GM12878 (cell line): ENCODE results near the gene BLCAP. TPM values are rescaled to one million over a fixed set of nuclear protein-coding genes. Genes with fewer than 3 reads are reported as not detected.
A peak's percentile ranks its signal among the peaks of the same experiment; 100 is the strongest.

Source experiments
- ATAC-seq: fragments of 200-7000 bp; cut with Tn5 transposase; 3 replicates; pipeline ENCODE4 v1.9.1; 2020; ENCODE audit warnings: mild to moderate bottlenecking, moderate library complexity
- BruUV-seq: library from RNA; stranded (reverse); fragments of 400-500 nt; replicated peaks from 2 replicates; lab custom pipeline; 2021; lab: Mats Ljungman, UMichigan
- CTCF ChIA-PET: fragments of 300-600 bp; sonication (Branson Sonifier 250); formaldehyde crosslinking; extraction: SDS; loops from one replicate; lab custom pipeline; 2021; ENCODE audit warnings: inconsistent platforms; lab: Yijun Ruan, JAX
- POLR2A ChIA-PET: fragments of 350-600 bp; formaldehyde crosslinking; extraction: SDS; loops from one replicate; lab custom pipeline; 2021; ENCODE audit warnings: inconsistent platforms; lab: Charles Lee
- RAD21 ChIA-PET: fragments of 300-600 bp; sonication (Branson Sonifier 250); formaldehyde crosslinking; loops from one replicate; lab custom pipeline; 2023; ENCODE audit warnings: antibody characterized with exemption; ENCODE audit not compliant: unreplicated experiment; lab: Charles Lee
- SMC1A ChIA-PET: fragments of 300-600 bp; sonication (Branson Sonifier 250); formaldehyde crosslinking; loops from one replicate; lab custom pipeline; 2023; ENCODE audit not compliant: unreplicated experiment, uncharacterized antibody; lab: Charles Lee
- DNase-seq: peaks from one replicate; pipeline ENCODE4 v3.0.0-alpha.2; 2011; ENCODE audit warnings: low read depth, low spot score
- FAIRE-seq: peaks from 3 replicates; lab custom pipeline; 2011; peaks lifted over from hg19 to GRCh38; lab: Jason Lieb, UNC
- H2AFZ ChIP-seq: 2 replicates; pipeline ENCODE4 v1.6.0; 2011; ENCODE audit warnings: low read depth, low read length, control low read depth; ENCODE audit not compliant: control insufficient read depth
- H3K27ac ChIP-seq: 2 replicates; pipeline ENCODE4 v1.5.1; 2011; ENCODE audit warnings: control low read depth; ENCODE audit not compliant: control insufficient read depth, insufficient read depth
- H3K27me3 ChIP-seq, 2 experiments: replicated peaks in 1 of 2; 2 replicates each; pipeline versions ENCODE4 v1.6.0 to v1.6.1; 2011; ENCODE audit warnings: low read length in 1 of 2; ENCODE audit not compliant: control insufficient read depth in 2 of 2, insufficient read depth in 2 of 2
- H3K36me3 ChIP-seq, 2 experiments: 2 replicates each; pipeline ENCODE4 v1.5.1; 2011; ENCODE audit warnings: low read length in 1 of 2; ENCODE audit not compliant: control insufficient read depth in 2 of 2, insufficient read depth in 2 of 2
- H3K4me1 ChIP-seq: 2 replicates; pipeline ENCODE4 v1.6.1; 2011; ENCODE audit warnings: mild to moderate bottlenecking, low read length, moderate library complexity, mixed read lengths; ENCODE audit not compliant: control insufficient read depth, insufficient read depth
- H3K4me2 ChIP-seq: 2 replicates; pipeline ENCODE4 v1.6.0; 2011; ENCODE audit warnings: control low read depth; ENCODE audit not compliant: control insufficient read depth, insufficient read depth
- H3K4me3 ChIP-seq: fragments of 200-600 bp; sonication (generic); 2 replicates; pipeline ENCODE4 v1.5.1; 2016
- H3K79me2 ChIP-seq: 2 replicates; pipeline ENCODE4 v1.6.0; 2011; ENCODE audit warnings: low read length; ENCODE audit not compliant: control insufficient read depth, insufficient read depth
- H3K9ac ChIP-seq: 2 replicates; pipeline ENCODE4 v1.8.0; 2011; ENCODE audit warnings: low read length, control low read depth, mixed read lengths; ENCODE audit not compliant: control insufficient read depth, insufficient read depth
- H3K9me3 ChIP-seq: replicated peaks from 3 replicates; pipeline ENCODE4 v1.5.1; 2011; ENCODE audit warnings: mild to moderate bottlenecking, low read length; ENCODE audit not compliant: control insufficient read depth, insufficient read depth
- H4K20me1 ChIP-seq: 2 replicates; pipeline ENCODE4 v1.6.0; 2011; ENCODE audit not compliant: control insufficient read depth, insufficient read depth
- BMI1 ChIP-seq: fragments of 450-650 bp; IDR thresholded peaks from 2 replicates; pipeline ENCODE4 v1.6.1; 2016; ENCODE audit warnings: mild to moderate bottlenecking, moderate library complexity, borderline replicate concordance
- CBX5 ChIP-seq: sonication (generic); IDR thresholded peaks from 2 replicates; pipeline ENCODE4 v1.6.1; 2016; ENCODE audit warnings: low read depth, moderate library complexity, mild to moderate bottlenecking, inconsistent platforms
- CHD4 ChIP-seq: fragments of 200-600 bp; sonication (generic); IDR thresholded peaks from 2 replicates; pipeline ENCODE4 v1.6.1; 2016; ENCODE audit warnings: mild to moderate bottlenecking
- FOS ChIP-seq: IDR thresholded peaks from 3 replicates; pipeline ENCODE4 v1.6.1; 2011; ENCODE audit warnings: borderline replicate concordance; ENCODE audit not compliant: insufficient read length; ENCODE audit errors: extremely low read depth
- IKZF1 ChIP-seq: fragments of 450-650 bp; conservative IDR thresholded peaks from 2 replicates; pipeline ENCODE4 v1.6.1; 2017; ENCODE audit warnings: antibody characterized with exemption, mild to moderate bottlenecking
- IRF5 ChIP-seq: fragments of 450-650 bp; IDR thresholded peaks from 2 replicates; pipeline ENCODE4 v1.6.1; 2017; ENCODE audit warnings: borderline replicate concordance
- KAT2A ChIP-seq: conservative IDR thresholded peaks from 2 replicates; pipeline ENCODE4 v1.6.1; 2011; ENCODE audit warnings: low read depth, low read length; ENCODE audit not compliant: control insufficient read depth
- MTA2 ChIP-seq: fragments of 450-650 bp; IDR thresholded peaks from 2 replicates; pipeline ENCODE4 v1.6.1; 2016; ENCODE audit warnings: low read depth, mild to moderate bottlenecking, moderate library complexity
- NR2F1 ChIP-seq: fragments of 450-650 bp; conservative IDR thresholded peaks from 2 replicates; pipeline ENCODE4 v1.6.1; 2017; ENCODE audit warnings: mild to moderate bottlenecking
- RAD51 ChIP-seq: fragments of 450-650 bp; IDR thresholded peaks from 2 replicates; pipeline ENCODE4 v1.6.1; 2016; ENCODE audit warnings: moderate library complexity, mild to moderate bottlenecking, inconsistent platforms
- SMAD1 ChIP-seq: fragments of 450-650 bp; IDR thresholded peaks from 2 replicates; pipeline ENCODE4 v1.6.1; 2018; ENCODE audit warnings: mild to moderate bottlenecking, low read depth; ENCODE audit not compliant: partially characterized antibody
- WGBS: methylation state at CpG from one replicate; pipeline ENCODE4 v1.1.6; 2016; ENCODE audit warnings: low lambda C conversion rate; ENCODE audit not compliant: insufficient replicate concordance, insufficient coverage; ENCODE audit errors: missing lambda C conversion rate; 5-methylcytosine and 5-hydroxymethylcytosine counted together
- in situ Hi-C: fragments of 300-500 bp; cut with MboI; formaldehyde crosslinking; loops from 9 replicates; pipeline ENCODE4 v1.14.3; 2018; ENCODE audit warnings: mixed read lengths
- intact Hi-C: fragments of 100-400 bp; cut with micrococcal nuclease; formaldehyde crosslinking; loops from one replicate; pipeline ENCODE4 v1.14.2; 2022; ENCODE audit not compliant: unreplicated experiment
- polyA plus RNA-seq, 11 experiments: library from polyadenylated mRNA; depleted of rRNA in 4 of 11; unstranded in 6 of 11; stranded (reverse) in 5 of 11; fragments of >200 nt; fragmentation: Nextera tagmentation in 4 of 11; fragmentation: Illumina TruSeq in 1 of 11; extraction: Ambion mirVana in 4 of 11; extraction: Trizol in 1 of 11; gene quantifications; 1 replicate in 1 of 11; 2 replicates in 10 of 11; pipeline versions ENCODE4 v1.2.1 to v1.2.3, GENCODE V29; 2011 to 2016; ENCODE audit warnings: inconsistent platforms in 2 of 11, missing spikeins in 2 of 11, low read depth in 1 of 11
- total RNA-seq, 4 experiments: library from RNA; depleted of rRNA in 3 of 4; stranded (reverse); fragments of >200 nt in 3 of 4; fragmentation: Illumina TruSeq in 1 of 4; extraction: Trizol in 1 of 4; gene quantifications; 2 replicates each; pipeline versions ENCODE4 v1.2.1 to v1.2.3, GENCODE V29; 2013 to 2021
- TF ChIP-seq, protein P1 (sequence below): fragments of 450-650 bp; IDR thresholded peaks from 2 replicates; pipeline ENCODE4 v1.6.1; 2016; ENCODE audit warnings: mild to moderate bottlenecking
- TF ChIP-seq, protein P2 (sequence below): fragments of 450-650 bp; formaldehyde crosslinking; IDR thresholded peaks from 2 replicates; pipeline ENCODE4 v1.4.0; 2022; ENCODE audit warnings: mild to moderate bottlenecking, moderate library complexity

The BLCAP gene
- total and polyA plus RNA-seq, 10 of the 15 experiments (the other 5 are each of a cell fraction or from before 2014, with no cell fraction given): 24.6 to 62.3 (median 47.3) TPM

DNA sequence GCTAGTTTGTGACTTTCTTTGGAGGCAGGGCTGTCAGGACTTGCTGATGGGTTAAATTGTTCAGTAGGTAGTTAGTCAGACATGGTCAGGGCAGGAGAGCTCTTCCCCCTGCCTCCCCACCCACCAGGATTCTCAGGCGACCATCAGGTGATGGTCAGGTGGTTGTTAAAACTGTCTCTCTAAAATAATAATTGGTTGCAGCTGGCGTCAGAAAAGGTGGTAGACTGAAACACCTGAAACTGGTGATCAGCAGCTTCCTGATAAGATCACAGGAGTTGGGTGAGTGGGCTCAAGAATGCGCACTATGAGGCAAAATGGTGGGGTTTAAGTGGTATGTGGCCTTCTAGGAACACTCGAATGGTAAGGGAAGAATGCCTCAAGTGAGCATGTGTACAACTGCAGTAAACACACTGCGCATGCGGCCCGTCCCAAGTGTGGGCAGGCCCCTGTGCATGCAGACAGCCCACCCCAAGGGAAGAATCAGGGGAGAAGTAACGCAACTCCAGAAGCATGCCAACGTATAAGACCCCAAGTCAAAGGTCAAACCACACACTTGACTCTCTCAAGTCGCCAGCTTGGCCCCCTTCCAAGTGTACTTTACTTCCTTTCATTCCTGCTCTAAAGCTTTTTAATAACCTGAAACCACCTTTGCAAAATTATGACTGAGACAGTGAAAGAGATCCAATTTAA, 7.9 kb upstream of the BLCAP start:
- ChIA-PET POLR2A (interaction anchor here (1.9 kb wide), 1 partner anchor 259 kb away, joined by 4 read pairs; no protein-coding TSS in a partner anchor), RAD21 (interaction anchor here (0.6 to 11.5 kb wide), 14 partner anchors 8 to 586 kb away, joined by 3 to 119 read pairs (median 4); no protein-coding TSS in a partner anchor), CTCF (interaction anchor here (1.0 to 13.5 kb wide), 16 partner anchors 8 to 727 kb away, joined by 3 to 282 read pairs (median 5); partner anchors contain the start of genes MANBAL, MROH8 and RPN2), SMC1A (interaction anchor here (0.7 to 7.2 kb wide), 10 partner anchors 11 to 347 kb away, joined by 3 to 129 read pairs (median 4); no protein-coding TSS in a partner anchor)
- no peak overlapping the region for H3K4me3 ChIP-seq
- H3K36me3 ChIP-seq: no peaks in the 10 kb centered on the region
- DNase-seq (no peak), FAIRE-seq (no peak), ATAC-seq (no peak; the same call in 2 of the 3 replicates)
- intact Hi-C loops: no loop called here
- no peaks in the 10 kb centered on the region for H3K27me3 ChIP-seq
- no peaks in the 10 kb centered on the region; the same call in 2 of the 3 replicates for H3K9me3 ChIP-seq
- H3K4me2 ChIP-seq: no peak overlapping the region
- H3K9ac ChIP-seq: no peak overlapping the region
- no peaks in the 10 kb centered on the region for H4K20me1 ChIP-seq
- in situ Hi-C loops: no loop called here
- no peak overlapping the region for H2AFZ ChIP-seq
- H3K79me2 ChIP-seq: no peaks in the 10 kb centered on the region
- H3K4me1 ChIP-seq: peaks cover 18% of the 10 kb centered on the region
- no peak overlapping the region for H3K27ac ChIP-seq
- 50% methylated on average over 10 of the region's 10 CpGs for WGBS
- no TSS peak for BruUV-seq
- peak; percentile 80 for TF ChIP-seq NR2F1
- no peak for TF ChIP-seq KAT2A
- TF ChIP-seq IKZF1: peak; percentile 20; the same call in 1 of the 2 replicates
- peak; percentile 46; the same call in 1 of the 2 replicates for TF ChIP-seq MTA2
- no peak for TF ChIP-seq CHD4
- no peak for TF ChIP-seq CBX5
- no peak for TF ChIP-seq SMAD1
- TF ChIP-seq, protein P1, sequence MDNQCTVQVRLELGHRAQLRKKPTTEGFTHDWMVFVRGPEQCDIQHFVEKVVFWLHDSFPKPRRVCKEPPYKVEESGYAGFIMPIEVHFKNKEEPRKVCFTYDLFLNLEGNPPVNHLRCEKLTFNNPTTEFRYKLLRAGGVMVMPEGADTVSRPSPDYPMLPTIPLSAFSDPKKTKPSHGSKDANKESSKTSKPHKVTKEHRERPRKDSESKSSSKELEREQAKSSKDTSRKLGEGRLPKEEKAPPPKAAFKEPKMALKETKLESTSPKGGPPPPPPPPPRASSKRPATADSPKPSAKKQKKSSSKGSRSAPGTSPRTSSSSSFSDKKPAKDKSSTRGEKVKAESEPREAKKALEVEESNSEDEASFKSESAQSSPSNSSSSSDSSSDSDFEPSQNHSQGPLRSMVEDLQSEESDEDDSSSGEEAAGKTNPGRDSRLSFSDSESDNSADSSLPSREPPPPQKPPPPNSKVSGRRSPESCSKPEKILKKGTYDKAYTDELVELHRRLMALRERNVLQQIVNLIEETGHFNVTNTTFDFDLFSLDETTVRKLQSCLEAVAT: peak; percentile 18; the same call in 1 of the 2 replicates
- peak; percentile 75 for TF ChIP-seq RAD51
- TF ChIP-seq IRF5: no peak
- no peak for TF ChIP-seq BMI1
- TF ChIP-seq FOS: no peak
- TF ChIP-seq, protein P2, sequence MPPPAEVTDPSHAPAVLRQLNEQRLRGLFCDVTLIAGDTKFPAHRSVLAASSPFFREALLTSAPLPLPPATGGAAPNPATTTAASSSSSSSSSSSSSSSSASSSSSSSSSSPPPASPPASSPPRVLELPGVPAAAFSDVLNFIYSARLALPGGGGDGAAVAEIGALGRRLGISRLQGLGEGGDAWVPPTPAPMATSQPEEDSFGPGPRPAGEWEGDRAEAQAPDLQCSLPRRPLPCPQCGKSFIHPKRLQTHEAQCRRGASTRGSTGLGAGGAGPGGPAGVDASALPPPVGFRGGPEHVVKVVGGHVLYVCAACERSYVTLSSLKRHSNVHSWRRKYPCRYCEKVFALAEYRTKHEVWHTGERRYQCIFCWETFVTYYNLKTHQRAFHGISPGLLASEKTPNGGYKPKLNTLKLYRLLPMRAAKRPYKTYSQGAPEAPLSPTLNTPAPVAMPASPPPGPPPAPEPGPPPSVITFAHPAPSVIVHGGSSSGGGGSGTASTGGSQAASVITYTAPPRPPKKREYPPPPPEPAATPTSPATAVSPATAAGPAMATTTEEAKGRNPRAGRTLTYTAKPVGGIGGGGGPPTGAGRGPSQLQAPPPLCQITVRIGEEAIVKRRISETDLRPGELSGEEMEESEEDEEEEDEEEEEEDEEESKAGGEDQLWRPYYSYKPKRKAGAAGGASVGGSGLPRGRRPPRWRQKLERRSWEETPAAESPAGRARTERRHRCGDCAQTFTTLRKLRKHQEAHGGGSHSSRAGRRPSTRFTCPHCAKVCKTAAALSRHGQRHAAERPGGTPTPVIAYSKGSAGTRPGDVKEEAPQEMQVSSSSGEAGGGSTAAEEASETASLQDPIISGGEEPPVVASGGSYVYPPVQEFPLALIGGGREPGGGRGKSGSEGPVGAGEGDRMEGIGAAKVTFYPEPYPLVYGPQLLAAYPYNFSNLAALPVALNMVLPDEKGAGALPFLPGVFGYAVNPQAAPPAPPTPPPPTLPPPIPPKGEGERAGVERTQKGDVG: no peak
